ENCODE measurements around the gene LSM14B. TPM values are rescaled to one million over a fixed set of nuclear protein-coding genes. Genes with fewer than 3 reads are reported as not detected.
"Not testable (repeated sequence)": the region's sequence is repeated elsewhere in the genome, so short reads cannot be mapped to it uniquely, and the experiment has no call there.

Gene LSM14B
- polyA plus RNA-seq, 12 donors, result 57.4 to 98.9 (median 75.7) TPM; not detected in 1

- no peak for DNase-seq
Observed at GRCh38 chr20:62145688-62146018, 23.4 kb downstream of the LSM14B start.

GRCh38 chr20:62146019-62146755 is 23.9 kb downstream of the LSM14B start:
- DNase-seq, result no peak

GRCh38 chr20:62147125-62147524 is 24.9 kb downstream of the LSM14B start:
- DNase-seq, result no peak

GRCh38 chr20:62147528-62147927 is 25.3 kb downstream of the LSM14B start:
- DNase-seq, result no peak

- DNase-seq, result not testable (repeated sequence)
Observed at GRCh38 chr20:62148383-62148782, 26.1 kb downstream of the LSM14B start.

- no peak for DNase-seq
Observed at GRCh38 chr20:62148908-62149314, 26.6 kb downstream of the LSM14B start.

- no peak for DNase-seq
Observed at GRCh38 chr20:62149532-62150309, 27.4 kb downstream of the LSM14B start.

GRCh38 chr20:62150310-62150575 is 28.0 kb downstream of the LSM14B start:
- no peak for DNase-seq

GRCh38 chr20:62151225-62151624 is 28.9 kb downstream of the LSM14B start:
- DNase-seq, result no peak

GRCh38 chr20:62151835-62152364 is 29.6 kb downstream of the LSM14B start:
- DNase-seq, result no peak

GRCh38 chr20:62155428-62156253 is 33.4 kb downstream of the LSM14B start:
- no peak for DNase-seq

GRCh38 chr20:62156254-62156556 is 33.9 kb downstream of the LSM14B start:
- no peak for DNase-seq

GRCh38 chr20:62156592-62157386 is 34.5 kb downstream of the LSM14B start:
- DNase-seq, result peak; percentile 36

GRCh38 chr20:62157387-62158087 is 35.3 kb downstream of the LSM14B start:
- DNase-seq, result no peak

GRCh38 chr20:62158088-62158400 is 35.8 kb downstream of the LSM14B start:
- no peak for DNase-seq

GRCh38 chr20:62158541-62158940 is 36.3 kb downstream of the LSM14B start:
- no peak for DNase-seq

GRCh38 chr20:62159052-62159451 is 36.8 kb downstream of the LSM14B start:
- DNase-seq, result no peak

- no peak for DNase-seq
Observed at GRCh38 chr20:62159839-62160238, 37.6 kb downstream of the LSM14B start.

GRCh38 chr20:62160253-62160652 is 38.0 kb downstream of the LSM14B start:
- DNase-seq, result no peak

- DNase-seq, result no peak
Observed at GRCh38 chr20:62160876-62161275, 38.6 kb downstream of the LSM14B start.

GRCh38 chr20:62161347-62161746 is 39.1 kb downstream of the LSM14B start:
- DNase-seq, result no peak

All from muscle of arm (tissue), 12 donors.